ENCODE data around the gene PHLDA2. TPM values are rescaled to one million over a fixed set of nuclear protein-coding genes. Genes with fewer than 3 reads are reported as not detected.

Gene PHLDA2
- total and polyA plus RNA-seq, 5 donors from 2014 or later = 1.1 to 3.4 (median 1.3) TPM

GRCh38 chr11:2881981-2882375, 47.2 kb downstream of the PHLDA2 start:
- Mint-ChIP-seq H3K36me3 (peaks cover 2% of the 10 kb centered on the region), H3K27ac (no peak overlapping the region), H3K4me3 (peak overlapping the region in 1 of 4 donors; percentile 32), H3K9me3 (no peaks in the 10 kb centered on the region), H3K27me3 (peaks cover 30% of the 10 kb centered on the region), H3K4me1 (peaks cover 0 to 14% (median 2%) of the 10 kb centered on the region in 4 donors)
- Histone ChIP-seq H3K36me3 (ENCODE audit: control insufficient read depth, insufficient read depth, low read length) (no peaks in the 10 kb centered on the region), H3K9me3 (ENCODE audit: control insufficient read depth in 2 of 2, low read length in 2 of 2) (no peaks in the 10 kb centered on the region), H3K4me1 (ENCODE audit: control insufficient read depth, insufficient read depth, low read length, poor library complexity, severe bottlenecking) (peaks cover 21% of the 10 kb centered on the region), H3K4me3 (ENCODE audit: low read depth, low read length) (no peak overlapping the region), H3K27ac (ENCODE audit: insufficient read depth, low read length, poor library complexity, severe bottlenecking) (no peak overlapping the region), H3K27me3 (ENCODE audit: control insufficient read depth, insufficient read depth, low read length) (peaks cover 2% of the 10 kb centered on the region)
- DNase-seq = no peak
- ATAC-seq (ENCODE audit: low read depth in 2 of 2) = no peak

DNA sequence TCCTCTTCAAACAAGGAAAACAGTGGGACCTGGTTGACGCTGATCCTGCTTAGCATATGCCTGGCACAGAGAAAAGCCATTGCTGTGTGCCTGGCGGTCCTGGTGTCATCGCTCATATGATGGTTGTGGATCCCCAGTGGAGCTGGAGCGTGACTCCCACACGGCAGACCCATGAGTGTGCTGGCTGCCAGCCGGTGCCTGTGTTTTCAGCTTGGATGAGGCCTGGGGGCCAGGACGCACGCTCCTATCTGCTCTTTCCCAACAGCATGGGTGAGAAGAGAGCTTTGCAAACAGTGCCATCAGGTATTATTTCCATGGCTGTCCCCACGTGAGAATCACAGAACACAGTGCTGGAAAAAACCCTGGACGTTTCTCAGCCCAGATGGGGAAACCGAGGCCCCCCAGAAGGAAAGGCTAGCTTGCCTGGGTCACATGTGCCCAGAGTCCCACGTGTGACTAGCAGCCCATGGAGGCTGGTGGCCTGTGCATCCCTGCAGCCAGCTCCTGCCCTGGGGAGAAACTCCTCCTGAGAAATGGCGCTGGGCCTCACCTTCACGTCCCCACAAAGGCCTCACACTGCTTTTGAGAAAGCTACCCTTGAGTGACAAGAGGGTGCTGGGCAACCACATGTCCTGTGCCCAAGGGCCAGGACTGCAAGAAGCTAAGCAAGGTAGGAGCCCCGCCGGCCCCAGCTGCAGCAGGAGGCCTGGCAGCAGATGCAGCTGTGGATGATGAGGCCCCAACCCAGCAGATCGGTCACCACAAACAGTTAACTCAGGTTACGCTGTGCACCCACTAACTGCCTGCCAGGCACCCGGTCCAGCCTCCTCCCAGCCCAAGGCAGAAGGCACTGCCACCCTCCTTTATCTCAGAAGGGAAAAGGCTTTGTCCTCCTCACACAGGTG, 47.9 kb downstream of the PHLDA2 start:
- Mint-ChIP-seq H3K27me3 (peaks cover 30% of the 10 kb centered on the region), H3K9me3 (no peaks in the 10 kb centered on the region), H3K4me3 (peak overlapping the region in 2 of 4 donors; percentile 21 to 49), H3K27ac (no peak overlapping the region), H3K36me3 (peaks cover 2% of the 10 kb centered on the region), H3K4me1 (peaks cover 0 to 8% (median 2%) of the 10 kb centered on the region in 4 donors)
- Histone ChIP-seq H3K4me3 (ENCODE audit: low read depth, low read length) (no peak overlapping the region), H3K4me1 (ENCODE audit: control insufficient read depth, insufficient read depth, low read length, poor library complexity, severe bottlenecking) (peaks cover 19% of the 10 kb centered on the region), H3K9me3 (ENCODE audit: control insufficient read depth in 2 of 2, low read length in 2 of 2) (no peaks in the 10 kb centered on the region), H3K36me3 (ENCODE audit: control insufficient read depth, insufficient read depth, low read length) (no peaks in the 10 kb centered on the region), H3K27ac (ENCODE audit: insufficient read depth, low read length, poor library complexity, severe bottlenecking) (no peak overlapping the region), H3K27me3 (ENCODE audit: control insufficient read depth, insufficient read depth, low read length) (peaks cover 2% of the 10 kb centered on the region)
- ATAC-seq (ENCODE audit: low read depth in 2 of 2) = no peak
- DNase-seq = no peak

GRCh38 chr11:2880646-2881045, 48.6 kb downstream of the PHLDA2 start:
- H3K27me3 ChIP-seq (ENCODE audit: control insufficient read depth, insufficient read depth, low read length) = peaks cover 2% of the 10 kb centered on the region
- no peaks in the 10 kb centered on the region for H3K9me3 ChIP-seq (ENCODE audit: control insufficient read depth in 2 of 2, low read length in 2 of 2)
- peak overlapping the region in 1 of 4 donors; percentile 32 for H3K4me3 Mint-ChIP-seq
- no peak for ATAC-seq (ENCODE audit: low read depth in 2 of 2)
- H3K4me1 Mint-ChIP-seq = peaks cover 0 to 8% (median 2%) of the 10 kb centered on the region in 4 donors
- no peak overlapping the region for H3K4me3 ChIP-seq (ENCODE audit: low read depth, low read length)
- H3K4me1 ChIP-seq (ENCODE audit: control insufficient read depth, insufficient read depth, low read length, poor library complexity, severe bottlenecking) = peaks cover 16% of the 10 kb centered on the region
- no peak overlapping the region for H3K27ac ChIP-seq (ENCODE audit: insufficient read depth, low read length, poor library complexity, severe bottlenecking)
- H3K36me3 Mint-ChIP-seq = peaks cover 2% of the 10 kb centered on the region
- peaks cover 0 to 2% (median 0%) of the 10 kb centered on the region in 7 donors for H3K9me3 Mint-ChIP-seq
- peaks cover 30% of the 10 kb centered on the region for H3K27me3 Mint-ChIP-seq
- H3K27ac Mint-ChIP-seq = no peak overlapping the region
- no peaks in the 10 kb centered on the region for H3K36me3 ChIP-seq (ENCODE audit: control insufficient read depth, insufficient read depth, low read length)
- DNase-seq = no peak

DNA sequence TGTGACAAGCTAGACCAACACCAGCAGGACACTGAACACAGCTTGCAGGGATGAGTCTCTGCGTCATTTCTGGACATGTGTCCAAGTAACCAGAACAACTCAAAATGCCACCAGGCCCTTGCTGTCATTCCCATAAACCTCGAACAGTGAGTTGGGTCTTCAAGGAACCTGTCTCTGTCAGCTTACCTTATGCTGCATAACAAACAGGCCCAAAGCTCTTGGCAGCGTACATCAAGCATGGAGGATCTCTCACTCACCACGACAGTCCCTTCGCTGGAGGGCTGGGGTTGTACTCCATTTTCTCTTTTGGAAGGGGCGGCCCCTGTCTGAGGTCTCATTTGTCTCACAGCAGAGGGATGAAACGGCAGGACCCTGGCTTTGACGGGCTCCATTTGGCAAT, 50.4 kb downstream of the PHLDA2 start:
- ATAC-seq (ENCODE audit: low read depth in 2 of 2) (no peak), DNase-seq (no peak)
- Mint-ChIP-seq H3K27ac (no peak overlapping the region), H3K4me3 (no peak overlapping the region), H3K27me3 (peaks cover 30% of the 10 kb centered on the region), H3K36me3 (peaks cover 2% of the 10 kb centered on the region), H3K9me3 (peaks cover 0 to 4% (median 0%) of the 10 kb centered on the region in 7 donors), H3K4me1 (peaks cover 0 to 6% (median 2%) of the 10 kb centered on the region in 4 donors)
- Histone ChIP-seq H3K4me3 (ENCODE audit: low read depth, low read length) (no peak overlapping the region), H3K27ac (ENCODE audit: insufficient read depth, low read length, poor library complexity, severe bottlenecking) (no peak overlapping the region), H3K36me3 (ENCODE audit: control insufficient read depth, insufficient read depth, low read length) (no peaks in the 10 kb centered on the region), H3K4me1 (ENCODE audit: control insufficient read depth, insufficient read depth, low read length, poor library complexity, severe bottlenecking) (peaks cover 3% of the 10 kb centered on the region), H3K9me3 (ENCODE audit: control insufficient read depth in 2 of 2, low read length in 2 of 2) (no peaks in the 10 kb centered on the region), H3K27me3 (ENCODE audit: control insufficient read depth, insufficient read depth, low read length) (peaks cover 2% of the 10 kb centered on the region)

Other genes with a start within 250 kb of the PHLDA2 start
- gene KCNQ1OT1, start 229.4 kb downstream of the PHLDA2 start, total RNA-seq = 0.72 TPM
- under 1 TPM; 0.01 to 0.08 (median 0.06) TPM for gene KCNQ1OT1, start 229.4 kb downstream of the PHLDA2 start, polyA plus RNA-seq
- gene CDKN1C, start 43.6 kb downstream of the PHLDA2 start, total RNA-seq = 4.1 TPM
- 1 to 10 TPM; 1.1 to 1.3 (median 1.2) TPM for gene CDKN1C, start 43.6 kb downstream of the PHLDA2 start, polyA plus RNA-seq
- 351 TPM for gene NAP1L4, start 62.9 kb upstream of the PHLDA2 start, total RNA-seq
- 100 to 1,000 TPM; 210 to 266 (median 227) TPM for gene NAP1L4, start 62.9 kb upstream of the PHLDA2 start, polyA plus RNA-seq
- 58.0 TPM for gene CARS1, start 128.0 kb upstream of the PHLDA2 start, total RNA-seq
- 10 to 100 TPM; 39.6 to 49.3 (median 42.5) TPM for gene CARS1, start 128.0 kb upstream of the PHLDA2 start, polyA plus RNA-seq
- gene OSBPL5, start 235.9 kb upstream of the PHLDA2 start, total RNA-seq = 2.2 TPM
- gene OSBPL5, start 235.9 kb upstream of the PHLDA2 start, polyA plus RNA-seq = under 1 TPM in 2 of 4 donors, not detected in 2; 0.22 to 0.23 TPM